ENCODE results near the gene RNF145. TPM values are rescaled to one million over a fixed set of nuclear protein-coding genes. Genes with fewer than 3 reads are reported as not detected.

Gene RNF145
- total and polyA plus RNA-seq, 3 donors from 2014 or later, result 30.0 to 40.4 (median 39.5) TPM

- no peak overlapping the region for H3K27ac ChIP-seq
- peaks cover 11% of the 10 kb centered on the region for H3K4me1 ChIP-seq
- H3K36me3 ChIP-seq (ENCODE audit: low read depth, missing control alignments), result no peaks in the 10 kb centered on the region
- no peaks in the 10 kb centered on the region for H3K27me3 ChIP-seq
- intact Hi-C loops (cut with DNase I; ENCODE audit: low total_unique reads), result no loop called here
- 74 to 90% methylated on average over 1 of the region's 1 CpG for WGBS, 2 donors
- no peak overlapping the region for H3K4me3 ChIP-seq
- DNase-seq, result no peak
- H3K9me3 ChIP-seq, result no peaks in the 10 kb centered on the region
- no peak for TF ChIP-seq POLR2A (IDR thresholded peaks at IDR 0.05)
- TF ChIP-seq CTCF (IDR thresholded peaks at IDR 0.05), result no peak
Observed at GRCh38 chr5:159210846-159211245, 1.5 kb upstream of the RNF145 start.

GRCh38 chr5:159210210-159210661, 883 bp upstream of the RNF145 start:
- Histone ChIP-seq H3K4me3 (peak overlapping the region in 1 of 2 donors; percentile 96), H3K36me3 (ENCODE audit: low read depth, missing control alignments) (no peaks in the 10 kb centered on the region), H3K9me3 (no peaks in the 10 kb centered on the region), H3K4me1 (peaks cover 17% of the 10 kb centered on the region), H3K27ac (no peak overlapping the region), H3K27me3 (no peaks in the 10 kb centered on the region)
- TF ChIP-seq CTCF (IDR thresholded peaks at IDR 0.05), result no peak
- TF ChIP-seq POLR2A (IDR thresholded peaks at IDR 0.05), result no peak
- intact Hi-C loops (cut with DNase I; ENCODE audit: low total_unique reads), result no loop called here
- DNase-seq, result no peak
- 58 to 59% methylated on average over 4 of the region's 4 CpGs for WGBS, 2 donors

GRCh38 chr5:159208514-159209437, 577 bp downstream of the RNF145 start:
- H3K27me3 ChIP-seq, result no peaks in the 10 kb centered on the region
- no peaks in the 10 kb centered on the region for H3K9me3 ChIP-seq
- H3K27ac ChIP-seq, result peak overlapping the region; percentile 88 to 93
- intact Hi-C loops (cut with DNase I; ENCODE audit: low total_unique reads), result no loop called here
- DNase-seq, result peak; percentile 58
- no peak for TF ChIP-seq POLR2A (IDR thresholded peaks at IDR 0.05)
- TF ChIP-seq CTCF (IDR thresholded peaks at IDR 0.05), result no peak
- H3K36me3 ChIP-seq (ENCODE audit: low read depth, missing control alignments), result no peaks in the 10 kb centered on the region
- WGBS, 2 donors, result 0 to 1% methylated on average over 29 to 48 of the region's 65 CpGs
- peak overlapping the region; percentile 96 to 97 for H3K4me3 ChIP-seq
- H3K4me1 ChIP-seq, result peaks cover 31% of the 10 kb centered on the region

- peak overlapping the region; percentile 88 to 93 for H3K27ac ChIP-seq
- peak; percentile 84 for DNase-seq
- intact Hi-C loops (cut with DNase I; ENCODE audit: low total_unique reads), result no loop called here
- H3K27me3 ChIP-seq, result no peaks in the 10 kb centered on the region
- H3K9me3 ChIP-seq, result no peaks in the 10 kb centered on the region
- peak overlapping the region; percentile 96 to 97 for H3K4me3 ChIP-seq
- no peaks in the 10 kb centered on the region for H3K36me3 ChIP-seq (ENCODE audit: low read depth, missing control alignments)
- TF ChIP-seq CTCF (IDR thresholded peaks at IDR 0.05) (no peak), POLR2A (IDR thresholded peaks at IDR 0.05) (no peak)
- WGBS, 2 donors, result 0 to 1% methylated on average over 24 to 35 of the region's 35 CpGs
- peaks cover 32% of the 10 kb centered on the region for H3K4me1 ChIP-seq
Observed at GRCh38 chr5:159207686-159208513, 1.5 kb downstream of the RNF145 start.

All from testis (tissue), 3 donors.